Measurements from ENCODE around the gene BCL11B.

DNA sequence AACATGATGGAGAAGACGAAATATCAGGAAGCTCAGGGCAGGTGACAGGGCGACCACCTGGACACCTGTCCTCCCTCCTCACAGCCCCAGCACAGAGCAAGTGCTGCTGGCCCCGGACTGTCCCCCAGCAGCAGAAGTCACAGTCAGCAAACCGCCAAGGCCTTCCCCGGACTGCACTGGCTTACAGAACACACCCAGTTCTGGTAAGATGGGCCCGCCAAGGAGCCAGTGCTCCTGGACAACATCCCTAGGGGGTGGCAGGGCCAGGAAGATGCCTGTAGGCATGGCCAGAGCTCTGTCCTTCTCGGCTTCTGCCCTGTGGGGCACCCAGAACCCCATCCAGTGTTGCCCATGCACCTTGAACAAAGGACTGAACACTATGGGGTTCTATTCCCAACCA is 77.9 kb downstream of the BCL11B start:
- TF ChIP-seq, protein P1, sequence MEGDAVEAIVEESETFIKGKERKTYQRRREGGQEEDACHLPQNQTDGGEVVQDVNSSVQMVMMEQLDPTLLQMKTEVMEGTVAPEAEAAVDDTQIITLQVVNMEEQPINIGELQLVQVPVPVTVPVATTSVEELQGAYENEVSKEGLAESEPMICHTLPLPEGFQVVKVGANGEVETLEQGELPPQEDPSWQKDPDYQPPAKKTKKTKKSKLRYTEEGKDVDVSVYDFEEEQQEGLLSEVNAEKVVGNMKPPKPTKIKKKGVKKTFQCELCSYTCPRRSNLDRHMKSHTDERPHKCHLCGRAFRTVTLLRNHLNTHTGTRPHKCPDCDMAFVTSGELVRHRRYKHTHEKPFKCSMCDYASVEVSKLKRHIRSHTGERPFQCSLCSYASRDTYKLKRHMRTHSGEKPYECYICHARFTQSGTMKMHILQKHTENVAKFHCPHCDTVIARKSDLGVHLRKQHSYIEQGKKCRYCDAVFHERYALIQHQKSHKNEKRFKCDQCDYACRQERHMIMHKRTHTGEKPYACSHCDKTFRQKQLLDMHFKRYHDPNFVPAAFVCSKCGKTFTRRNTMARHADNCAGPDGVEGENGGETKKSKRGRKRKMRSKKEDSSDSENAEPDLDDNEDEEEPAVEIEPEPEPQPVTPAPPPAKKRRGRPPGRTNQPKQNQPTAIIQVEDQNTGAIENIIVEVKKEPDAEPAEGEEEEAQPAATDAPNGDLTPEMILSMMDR (IDR thresholded peaks at IDR 0.05; ENCODE audit: insufficient read depth, low read length, poor library complexity, severe bottlenecking): no peak
- TF ChIP-seq EZH2phosphoT487 (conservative IDR thresholded peaks at IDR 0.05; ENCODE audit: low read length): no peak

Measured in SU-DHL-6 (cell line).